GM20431 (cell line): Measurements from ENCODE around the gene CAB39.
"Not testable (repeated sequence)": the region's sequence is repeated elsewhere in the genome, so short reads cannot be mapped to it uniquely, and the experiment has no call there.

ENCODE experiments used
- in situ Hi-C: fragments of 300-500 bp; cut with MseI, MboI; formaldehyde crosslinking; loops from one replicate; pipeline ENCODE4 v1.15.0; 2020; ENCODE audit warnings: low sequenced_read_pairs; ENCODE audit not compliant: unreplicated experiment

Gene CAB39

DNA sequence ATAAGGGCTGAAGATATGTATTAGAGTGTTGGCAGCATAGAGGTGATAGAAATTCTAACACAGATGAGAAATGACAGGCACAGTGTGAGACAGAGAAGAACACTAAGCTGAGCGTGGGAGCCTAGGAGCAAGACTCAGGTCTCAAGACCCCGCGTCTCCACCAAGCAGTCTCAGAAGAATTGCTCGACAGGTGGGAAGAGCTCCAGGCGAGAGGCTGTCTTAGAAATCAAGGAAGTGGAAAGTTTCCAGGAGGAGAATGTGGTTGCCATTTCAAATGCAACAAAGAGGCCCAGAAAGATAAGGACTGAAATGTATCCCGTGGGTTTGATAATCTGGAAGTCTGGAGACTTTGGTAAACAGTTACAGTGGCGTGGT is 31.5 kb upstream of the CAB39 start:
- in situ Hi-C loops, result no loop called here

DNA sequence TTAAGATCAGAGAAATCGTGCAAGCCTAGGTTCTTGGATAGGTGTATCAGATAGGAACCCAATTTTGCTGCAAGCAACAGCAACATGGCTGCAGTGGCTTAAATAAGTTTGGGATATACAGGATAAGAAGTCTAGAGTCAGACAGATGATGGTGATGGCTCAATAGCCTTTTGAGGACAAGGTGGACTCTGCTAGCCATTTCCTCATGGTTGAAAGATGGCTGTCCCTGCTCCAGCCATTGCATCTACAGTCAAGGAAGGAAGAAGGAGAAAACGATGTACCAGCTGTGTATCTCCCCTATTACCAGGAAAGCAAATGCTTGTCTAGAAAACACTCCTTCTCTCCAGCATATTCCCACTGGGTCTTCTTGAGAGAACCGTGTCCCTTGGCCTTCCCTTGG is 30.1 kb upstream of the CAB39 start:
- in situ Hi-C loops, result no loop called here

DNA sequence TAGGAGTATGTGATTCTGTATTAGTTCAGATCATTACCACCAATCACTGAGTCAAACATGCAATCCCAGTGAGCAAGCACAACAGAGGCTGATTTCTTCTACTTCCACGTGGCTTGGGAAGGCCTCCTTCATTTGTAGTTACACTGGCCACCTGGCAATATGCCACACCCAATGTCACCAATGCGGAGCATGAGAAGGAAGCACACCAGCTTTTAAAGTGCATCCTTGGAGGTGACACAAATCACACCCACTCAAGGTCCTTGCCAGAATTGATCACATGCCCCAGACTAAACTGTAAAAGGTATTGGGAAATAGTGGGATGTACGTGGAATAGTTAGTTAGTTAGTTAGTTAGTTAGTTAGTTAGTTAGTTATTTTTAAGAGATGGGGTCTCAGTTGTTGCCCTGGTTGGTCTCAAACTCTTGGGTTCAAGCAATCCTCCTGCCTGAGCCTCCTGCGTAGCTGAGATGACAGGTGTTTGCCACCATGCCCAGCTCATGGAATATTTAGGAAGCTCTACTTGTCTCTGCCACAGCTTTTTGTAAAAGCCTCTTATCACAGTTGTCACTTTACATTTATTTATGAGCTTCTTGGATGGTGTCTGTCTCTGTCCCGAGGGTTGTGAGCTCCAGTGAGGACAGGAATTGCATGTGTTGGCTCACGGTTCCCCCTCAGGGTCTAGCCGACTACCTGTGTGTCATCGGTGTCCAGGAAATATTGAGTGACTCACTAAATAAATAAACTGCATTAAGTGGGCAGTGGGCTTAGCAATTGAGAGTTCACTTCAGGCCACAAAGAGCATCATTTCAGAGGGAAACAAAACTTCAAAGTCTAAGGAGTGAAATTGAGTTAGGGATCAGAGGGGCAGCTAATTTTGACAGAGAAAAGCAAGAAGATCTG is 28.1 kb upstream of the CAB39 start:
- in situ Hi-C loops, result no loop called here

DNA sequence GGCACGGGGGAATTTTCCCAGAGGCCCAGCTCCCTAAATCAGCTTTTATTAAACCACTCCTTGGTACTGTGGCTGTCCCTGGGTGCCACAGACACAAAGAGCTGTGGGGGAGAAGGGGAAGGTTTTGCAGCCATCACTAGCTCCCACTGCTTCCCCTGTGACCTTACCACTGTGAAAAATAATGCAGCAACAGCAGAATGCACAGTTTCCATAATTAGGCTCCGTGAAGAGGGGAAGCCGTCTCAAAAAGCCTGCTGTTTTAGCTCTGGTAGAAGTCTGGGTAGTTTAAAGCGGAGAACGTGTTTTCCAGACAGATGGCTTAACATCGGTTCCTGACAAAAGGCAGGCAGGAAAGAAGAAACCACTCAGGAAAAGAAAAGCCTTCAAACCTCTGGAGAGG is 27.5 kb upstream of the CAB39 start:
- in situ Hi-C loops, result no loop called here

DNA sequence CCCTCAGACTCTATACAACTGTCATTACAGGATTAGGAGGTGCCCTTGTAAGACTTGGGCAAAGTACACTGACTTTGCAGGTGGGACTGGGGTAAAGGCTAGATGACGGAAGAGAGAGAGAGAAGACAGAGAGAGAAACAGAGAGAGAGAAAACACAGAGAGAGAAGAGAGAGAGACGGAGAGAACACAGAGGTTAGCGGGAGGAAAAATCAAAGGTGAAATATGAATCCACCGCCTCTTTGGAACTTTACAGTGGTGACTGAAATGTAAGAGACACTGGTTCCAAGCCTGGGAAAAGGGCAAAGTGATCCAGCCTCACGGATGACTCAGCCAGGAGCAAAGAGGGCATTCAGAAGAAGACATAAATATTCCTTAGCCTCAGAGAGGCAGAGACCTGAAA is 25.1 kb upstream of the CAB39 start:
- in situ Hi-C loops, result no loop called here

DNA sequence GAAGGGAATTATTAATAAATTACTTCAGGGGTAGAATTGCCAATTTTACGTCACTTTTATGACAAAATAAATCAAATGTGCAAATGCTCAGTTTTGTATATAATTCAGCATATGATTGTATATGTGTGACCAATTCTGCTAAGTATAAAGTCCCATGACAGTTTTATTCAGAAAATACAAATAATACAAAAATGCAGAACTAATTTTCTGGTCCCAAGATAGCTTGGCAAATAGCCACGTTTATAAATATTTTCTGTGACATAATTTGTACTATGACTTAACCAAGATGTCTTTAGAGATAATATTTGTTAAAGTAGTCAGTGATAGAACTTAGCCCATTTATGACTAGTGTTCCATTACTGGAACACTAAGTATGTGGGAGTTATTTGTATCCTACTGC is 24.2 kb upstream of the CAB39 start:
- in situ Hi-C loops, result no loop called here

DNA sequence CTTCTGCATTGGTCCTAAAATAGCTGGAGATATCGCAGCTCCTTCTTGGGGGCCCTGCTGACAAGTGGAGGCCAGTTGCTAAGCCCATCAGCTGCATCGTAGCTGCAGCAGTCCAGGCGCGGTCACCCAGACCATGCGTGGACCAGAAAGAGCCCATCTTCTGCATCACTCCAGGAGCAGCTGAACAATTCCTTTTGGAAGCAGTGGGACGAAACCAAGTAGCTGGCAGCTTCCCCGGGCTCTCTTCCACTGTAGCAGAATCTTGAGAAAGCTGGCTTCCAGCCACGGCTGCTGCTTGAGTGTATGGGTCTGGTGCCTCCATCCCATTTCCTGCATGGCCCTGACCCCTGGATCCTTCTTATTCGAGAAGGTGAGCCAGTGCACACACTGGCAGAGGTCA is 22.2 kb upstream of the CAB39 start:
- in situ Hi-C loops, result no loop called here

DNA sequence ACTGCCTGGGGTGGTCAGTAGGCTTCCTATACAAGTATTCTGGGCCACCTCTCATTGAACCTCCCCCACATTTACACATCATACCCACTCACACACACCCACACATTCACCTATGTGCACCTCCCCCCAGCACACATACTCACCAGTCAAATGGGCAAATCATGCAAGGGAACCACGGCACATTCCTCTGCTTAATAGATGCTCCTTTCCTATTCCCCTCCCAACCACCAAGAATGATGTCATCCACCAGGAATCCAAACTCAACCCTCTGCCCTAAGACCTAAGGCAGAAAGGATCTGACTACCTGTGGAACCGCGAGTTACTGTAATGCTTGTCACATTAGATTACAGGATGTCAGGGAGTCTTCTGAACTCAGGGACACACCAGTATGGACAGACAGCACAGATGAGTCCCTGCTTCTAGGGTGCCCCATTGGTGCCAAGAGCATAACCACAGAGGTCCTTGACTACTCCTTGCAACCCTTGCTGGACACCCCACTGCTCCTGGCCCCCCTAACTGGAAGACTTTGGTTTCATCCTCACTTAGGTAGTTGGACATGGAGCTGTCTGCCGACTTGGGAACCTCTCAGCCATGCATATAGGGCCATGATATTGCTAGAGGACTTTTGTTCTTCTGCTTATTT is 21.5 kb upstream of the CAB39 start:
- in situ Hi-C loops, result no loop called here

DNA sequence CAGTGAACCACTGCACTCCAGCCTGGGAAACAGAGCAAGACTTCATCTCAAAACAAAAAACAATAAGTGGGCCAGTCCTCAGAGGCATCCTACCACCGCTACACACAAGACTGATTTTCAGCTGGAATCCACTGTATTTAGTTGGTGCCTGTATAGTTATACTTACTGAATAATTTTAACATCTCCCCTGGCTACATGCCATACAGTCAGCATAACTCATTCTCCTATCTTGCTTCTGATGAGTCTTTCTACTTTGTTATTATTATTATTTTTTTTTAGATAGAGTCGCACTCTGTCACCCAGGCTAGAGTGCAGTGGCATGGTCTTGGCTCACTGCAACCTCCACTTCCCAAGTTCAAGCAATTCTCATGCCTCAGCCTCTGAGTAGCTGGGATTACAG is 19.9 kb upstream of the CAB39 start:
- in situ Hi-C loops, result no loop called here

DNA sequence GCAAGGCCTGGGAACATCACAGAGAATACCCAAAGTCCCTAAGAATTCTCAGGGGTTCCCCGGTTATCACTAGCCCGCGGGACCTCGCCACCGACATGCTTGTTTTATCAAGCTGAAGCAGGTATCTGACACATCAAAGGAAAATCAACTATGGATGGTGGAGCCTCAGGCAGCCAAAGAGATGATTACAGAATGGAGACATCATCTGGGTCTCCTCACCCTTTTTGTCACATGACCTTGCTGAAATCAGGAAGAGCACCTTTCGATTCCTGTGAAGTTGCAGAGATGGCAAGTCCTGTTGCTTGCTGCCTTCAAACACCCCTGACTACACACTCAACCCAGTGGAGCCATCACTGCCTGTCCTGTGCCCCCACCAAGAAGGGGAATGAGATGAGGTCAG is 19.2 kb upstream of the CAB39 start:
- in situ Hi-C loops, result no loop called here

DNA sequence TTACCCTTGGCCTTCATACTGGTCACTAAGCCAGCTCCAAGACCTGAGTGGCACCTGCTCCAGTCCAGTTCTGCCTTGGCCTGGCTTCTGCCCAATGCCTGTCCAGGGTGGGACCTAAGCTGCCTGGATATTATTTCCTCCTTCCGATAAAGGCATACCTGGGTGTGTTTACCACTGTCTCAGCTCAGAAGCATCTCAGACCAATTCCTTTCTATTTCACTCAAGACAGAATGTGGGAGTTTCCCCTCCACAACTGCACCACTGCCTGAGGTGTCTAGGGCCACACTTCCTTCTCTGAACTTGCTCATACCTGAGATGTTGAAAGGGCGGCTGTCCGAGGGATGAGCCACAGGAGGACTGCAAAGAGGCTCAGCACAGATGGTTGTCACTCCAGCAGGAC is 18.4 kb upstream of the CAB39 start:
- in situ Hi-C loops, result no loop called here

DNA sequence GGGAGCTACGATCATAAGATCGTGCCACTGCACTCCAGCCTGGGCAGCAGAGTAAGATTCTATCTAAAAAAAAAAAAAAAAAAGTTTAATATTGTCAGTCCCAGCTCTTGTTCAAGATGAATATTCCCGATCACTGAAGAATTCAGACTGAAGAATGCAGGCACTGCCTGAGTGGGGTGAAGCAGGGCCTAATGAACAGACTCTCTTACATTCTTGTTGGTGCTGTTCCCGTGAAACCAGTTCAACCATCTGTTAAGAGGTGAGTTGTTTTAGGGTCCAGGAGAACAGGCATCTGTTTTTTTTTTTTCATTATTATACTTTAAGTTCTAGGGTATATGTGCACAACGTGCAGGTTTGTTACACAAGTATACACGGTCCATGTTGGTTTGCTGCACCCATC is 17.1 kb upstream of the CAB39 start:
- in situ Hi-C loops, result no loop called here

DNA sequence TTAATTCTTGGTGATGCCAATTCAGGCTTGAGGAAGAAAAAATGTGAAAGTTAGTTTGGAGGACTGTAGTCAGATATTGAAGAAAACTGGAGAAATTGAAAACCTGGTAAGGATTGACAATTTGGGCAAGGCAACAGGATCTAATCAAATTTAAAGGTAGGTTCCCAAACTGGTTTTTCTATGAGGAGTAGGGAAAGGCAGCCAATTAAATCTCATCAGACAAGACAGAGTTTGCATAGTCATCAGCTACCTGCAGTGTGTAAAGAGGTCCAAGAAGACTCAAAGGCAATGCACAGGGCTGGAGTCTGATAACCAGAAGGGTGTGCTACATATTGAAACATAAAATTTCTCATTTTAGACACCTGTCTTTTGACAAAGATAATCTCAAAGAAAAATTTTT is 16.0 kb upstream of the CAB39 start:
- in situ Hi-C loops, result no loop called here

DNA sequence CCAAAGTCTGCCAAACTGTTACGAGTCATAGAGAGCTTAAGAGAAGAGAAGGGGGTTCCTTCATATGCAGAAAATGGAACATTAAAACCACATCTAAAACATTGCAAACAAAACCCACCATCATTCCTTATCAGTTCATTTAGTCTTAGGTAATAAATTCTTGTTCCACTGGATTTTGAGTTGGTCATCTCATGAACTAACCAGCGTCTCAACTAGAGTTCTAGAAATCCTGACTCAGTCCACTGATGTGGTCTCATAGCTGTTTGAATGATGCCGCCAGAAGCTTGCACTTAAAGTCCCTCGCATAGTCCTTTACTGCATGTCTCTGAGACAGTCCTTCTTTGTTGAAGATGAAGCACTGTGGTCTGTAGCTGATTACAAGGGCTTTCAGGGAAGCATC is 15.0 kb upstream of the CAB39 start:
- in situ Hi-C loops, result no loop called here

DNA sequence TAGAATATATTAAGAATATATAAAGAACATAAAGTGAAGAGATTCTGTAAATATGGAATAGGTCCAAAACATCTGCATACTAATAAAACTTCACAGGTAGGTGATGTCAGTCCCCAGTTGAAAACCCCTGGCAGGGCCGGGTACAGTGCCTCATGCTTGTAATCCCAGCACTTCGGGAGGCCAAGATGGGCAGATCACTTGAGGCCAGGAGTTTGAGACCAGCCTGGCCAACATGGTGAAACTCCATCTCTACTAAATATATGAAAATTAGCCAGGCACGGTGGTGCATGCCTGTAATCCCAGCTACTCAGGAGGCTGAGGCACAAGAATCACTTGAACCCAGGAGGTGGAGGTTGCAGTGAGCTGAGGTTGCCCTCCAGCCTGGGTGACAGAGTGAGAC is 13.9 kb upstream of the CAB39 start:
- in situ Hi-C loops, result not testable (repeated sequence)

DNA sequence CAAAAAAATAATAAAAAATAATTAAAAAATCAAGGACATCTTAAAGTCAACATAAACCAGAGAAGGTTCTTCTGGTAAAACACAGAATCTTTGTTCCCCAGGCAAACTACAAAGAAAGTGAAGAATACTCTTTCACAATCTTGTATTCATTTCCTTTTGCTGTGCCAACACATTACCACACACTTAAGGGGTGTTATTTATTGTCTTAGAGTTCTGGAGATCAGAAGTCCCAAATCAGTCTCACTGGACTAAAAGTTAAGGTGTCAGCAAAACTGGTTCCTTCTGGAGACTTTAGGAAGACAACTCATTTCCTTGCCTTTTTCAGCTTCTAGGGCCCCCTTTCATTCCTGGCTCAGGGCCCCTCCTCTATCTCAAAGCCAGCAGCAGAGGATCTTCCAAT is 12.2 kb upstream of the CAB39 start:
- in situ Hi-C loops, result no loop called here

DNA sequence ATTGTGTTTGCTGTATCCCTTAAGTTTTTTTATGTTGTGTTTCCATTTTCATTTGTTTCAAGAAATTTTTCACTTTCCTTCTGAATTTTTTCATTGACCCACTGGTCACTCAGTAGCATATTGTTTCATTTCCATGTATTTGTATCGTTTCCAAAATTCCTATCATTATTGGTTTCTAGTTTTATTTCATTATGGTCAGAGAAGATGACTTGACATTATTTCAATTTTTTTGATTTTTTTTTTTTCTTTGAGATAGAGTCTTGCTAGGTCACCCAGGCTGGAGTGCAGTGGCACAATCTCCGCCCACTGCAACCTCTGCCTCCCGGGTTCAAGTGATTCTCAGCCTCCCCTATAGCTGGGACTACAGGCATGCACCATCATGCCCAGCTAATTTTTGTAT is 11.3 kb upstream of the CAB39 start:
- in situ Hi-C loops, result no loop called here

DNA sequence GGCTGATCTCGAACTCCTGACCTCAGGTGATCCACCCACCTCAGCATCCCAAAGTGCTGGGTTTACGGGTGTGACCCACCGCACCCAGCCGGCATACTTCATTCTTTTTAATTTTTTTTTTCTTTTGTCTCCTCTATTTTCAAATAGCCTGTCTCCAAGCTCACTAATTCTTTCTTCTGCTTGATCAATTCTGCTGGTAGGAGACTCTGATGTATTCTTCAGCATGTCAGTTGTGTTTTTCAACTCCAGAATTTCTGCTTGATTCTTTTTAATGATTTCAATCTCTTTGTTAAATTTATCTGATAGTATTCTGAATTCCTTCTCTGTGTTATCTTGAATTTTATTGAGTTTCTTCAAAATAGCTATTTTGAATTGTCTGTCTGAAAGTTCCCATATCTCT is 10.2 kb upstream of the CAB39 start:
- in situ Hi-C loops, result not testable (repeated sequence)

DNA sequence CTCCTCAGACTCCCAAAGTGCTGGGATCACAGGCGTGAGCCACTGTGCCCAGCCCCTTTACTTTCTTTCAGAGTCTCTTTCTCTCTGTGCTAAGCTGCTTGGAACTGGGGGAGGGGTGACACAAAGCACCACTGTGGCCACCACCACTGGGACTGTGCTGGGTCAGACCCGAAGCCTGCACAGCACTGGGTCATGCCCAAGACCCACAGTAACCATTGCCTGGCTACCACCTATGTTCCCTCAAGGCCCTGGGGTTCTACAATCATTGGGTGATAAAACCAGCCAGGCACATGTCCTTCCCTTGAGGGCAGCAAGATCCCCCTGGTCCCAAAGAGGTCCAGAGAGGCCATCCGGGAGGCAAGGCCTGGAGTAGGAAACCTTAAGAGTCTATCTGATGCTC is 9.1 kb upstream of the CAB39 start:
- in situ Hi-C loops, result no loop called here

DNA sequence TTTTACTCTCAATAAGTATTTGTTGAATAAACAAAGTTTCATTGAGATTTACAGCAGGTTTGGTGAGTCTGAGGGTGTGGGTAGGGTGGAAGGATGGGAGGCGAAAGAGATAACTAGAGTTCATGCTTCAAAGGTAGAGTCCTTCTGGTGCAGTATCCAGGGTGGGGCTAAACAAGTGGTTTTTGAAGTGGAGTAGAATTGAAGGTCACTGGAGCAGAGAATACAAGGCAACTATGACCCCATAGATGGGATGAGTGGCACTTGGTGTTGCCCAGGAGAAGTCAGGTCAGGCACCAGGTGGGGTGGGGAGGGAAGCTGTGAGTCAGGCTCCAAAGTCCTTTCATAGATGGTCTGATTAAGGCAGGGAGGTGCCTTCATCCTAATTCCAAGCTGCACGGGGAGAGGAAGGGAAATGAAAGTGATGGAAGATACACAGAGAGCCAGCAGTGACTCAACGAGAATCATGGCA is 6.6 kb upstream of the CAB39 start:
- in situ Hi-C loops, result no loop called here

DNA sequence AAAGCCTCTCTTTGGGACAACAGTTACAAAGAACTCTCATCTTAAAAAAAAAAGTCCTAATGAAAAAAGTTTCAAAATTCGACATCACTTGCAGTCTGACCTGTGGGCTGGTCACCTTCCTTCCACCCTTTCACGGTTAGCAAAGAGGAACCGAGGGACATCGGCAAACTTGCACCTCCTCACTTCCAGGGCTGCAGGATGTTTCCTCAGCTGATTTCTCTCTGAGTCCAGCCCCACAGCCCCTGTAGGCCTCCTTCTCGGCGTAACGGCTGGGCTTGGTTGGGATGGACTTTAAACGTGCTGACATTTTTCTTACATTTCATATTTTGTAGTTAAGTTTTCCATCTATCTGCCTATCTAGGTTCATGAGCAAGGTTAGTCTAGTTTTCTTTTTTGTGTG is 5.7 kb upstream of the CAB39 start:
- in situ Hi-C loops, result no loop called here

DNA sequence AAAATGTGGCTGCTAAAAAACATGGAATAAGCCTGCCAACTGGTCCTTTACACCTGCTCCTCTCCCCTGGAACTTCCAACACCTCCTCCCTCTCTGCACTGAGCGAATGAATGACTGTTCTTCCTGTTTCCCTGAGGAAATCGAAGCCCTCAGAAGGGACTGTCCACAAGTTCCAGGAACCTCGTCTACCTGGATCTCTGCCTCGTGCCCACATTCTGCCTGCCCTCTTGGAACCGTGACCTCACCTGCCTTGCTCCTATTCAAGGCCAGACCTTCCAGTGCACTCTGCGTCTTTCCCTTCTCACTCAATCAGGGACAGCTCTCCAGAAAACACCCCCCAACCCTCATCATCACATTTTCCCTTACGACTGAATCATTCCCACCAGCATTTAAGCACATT is 4.4 kb upstream of the CAB39 start:
- in situ Hi-C loops, result no loop called here
